ENCODE results near the gene CADPS. TPM values are rescaled to one million over a fixed set of nuclear protein-coding genes. Genes with fewer than 3 reads are reported as not detected.

The CADPS gene
- total and polyA plus RNA-seq, 2 experiments from 2014 or later, result 2.8 to 8.1 TPM

DNA sequence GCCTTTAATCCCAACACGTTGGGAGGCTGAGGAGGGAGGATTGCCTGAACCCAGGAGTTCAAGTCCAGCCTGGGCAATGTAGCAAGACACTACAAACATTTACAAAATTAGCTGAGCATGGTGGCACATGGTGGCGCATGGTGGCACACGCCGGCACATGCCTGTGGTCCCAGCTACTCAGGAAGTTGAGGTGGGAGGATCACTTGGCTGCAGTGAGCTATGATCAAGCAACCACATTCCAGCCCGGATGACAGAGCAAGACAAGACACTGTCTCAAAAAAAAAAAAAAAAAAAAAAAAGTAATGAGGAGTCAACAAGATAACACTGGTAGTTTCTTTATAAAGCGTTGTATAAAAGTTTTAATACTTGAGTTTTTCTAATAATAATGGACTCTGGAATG is 511.9 kb downstream of the CADPS start:
- Histone ChIP-seq H3K4me3 (no peak overlapping the region), H3K9me3 (ENCODE audit: low read depth) (no peaks in the 10 kb centered on the region), H3K9me2 (replicated peaks; ENCODE audit: insufficient read depth) (no peaks in the 10 kb centered on the region), H3K4me2 (no peak overlapping the region), H3K36me3 (replicated peaks; ENCODE audit: insufficient read depth, low read depth) (no peaks in the 10 kb centered on the region), H3K4me1 (ENCODE audit: insufficient read depth) (no peaks in the 10 kb centered on the region), H3K27me3 (peaks cover 79% of the 10 kb centered on the region), H4K20me1 (ENCODE audit: insufficient read depth, poor library complexity, severe bottlenecking) (no peaks in the 10 kb centered on the region), H2AFZ (no peak overlapping the region), H3K79me2 (no peaks in the 10 kb centered on the region), H3K27ac (no peak overlapping the region)
- 89% methylated on average over 6 of the region's 6 CpGs for WGBS (ENCODE audit: low lambda C conversion rate, missing lambda C conversion rate)
- DNase-seq (ENCODE audit: low spot score), result no peak
- TF ChIP-seq EZH2 (IDR thresholded peaks at IDR 0.05; ENCODE audit: borderline replicate concordance), result no peak
- TF ChIP-seq, protein P1, sequence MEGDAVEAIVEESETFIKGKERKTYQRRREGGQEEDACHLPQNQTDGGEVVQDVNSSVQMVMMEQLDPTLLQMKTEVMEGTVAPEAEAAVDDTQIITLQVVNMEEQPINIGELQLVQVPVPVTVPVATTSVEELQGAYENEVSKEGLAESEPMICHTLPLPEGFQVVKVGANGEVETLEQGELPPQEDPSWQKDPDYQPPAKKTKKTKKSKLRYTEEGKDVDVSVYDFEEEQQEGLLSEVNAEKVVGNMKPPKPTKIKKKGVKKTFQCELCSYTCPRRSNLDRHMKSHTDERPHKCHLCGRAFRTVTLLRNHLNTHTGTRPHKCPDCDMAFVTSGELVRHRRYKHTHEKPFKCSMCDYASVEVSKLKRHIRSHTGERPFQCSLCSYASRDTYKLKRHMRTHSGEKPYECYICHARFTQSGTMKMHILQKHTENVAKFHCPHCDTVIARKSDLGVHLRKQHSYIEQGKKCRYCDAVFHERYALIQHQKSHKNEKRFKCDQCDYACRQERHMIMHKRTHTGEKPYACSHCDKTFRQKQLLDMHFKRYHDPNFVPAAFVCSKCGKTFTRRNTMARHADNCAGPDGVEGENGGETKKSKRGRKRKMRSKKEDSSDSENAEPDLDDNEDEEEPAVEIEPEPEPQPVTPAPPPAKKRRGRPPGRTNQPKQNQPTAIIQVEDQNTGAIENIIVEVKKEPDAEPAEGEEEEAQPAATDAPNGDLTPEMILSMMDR (IDR thresholded peaks at IDR 0.05; ENCODE audit: poor library complexity), result no peak
- TF ChIP-seq EZH2phosphoT487 (IDR thresholded peaks at IDR 0.05; ENCODE audit: low read depth, severe bottlenecking, unreplicated experiment), result no peak

DNA sequence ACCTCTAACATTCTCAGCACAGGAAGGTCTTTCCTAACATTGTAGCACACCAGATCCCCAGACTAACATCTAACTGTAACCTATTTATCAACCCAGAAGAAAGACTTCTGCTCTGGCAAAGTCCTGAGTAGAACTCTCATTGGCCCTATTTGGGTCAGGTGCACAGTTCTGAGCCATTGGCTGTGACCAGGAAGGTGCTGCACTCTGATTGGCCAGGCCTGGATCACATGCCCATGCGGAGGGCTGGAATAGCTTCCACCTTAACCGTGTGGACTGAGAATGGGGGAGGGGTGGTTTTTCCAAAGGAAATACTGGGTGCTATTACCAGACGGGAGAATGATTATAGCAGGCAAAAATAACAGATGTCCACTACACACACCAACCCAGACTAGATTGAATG is 513.4 kb downstream of the CADPS start:
- H3K4me2 ChIP-seq, result no peak overlapping the region
- TF ChIP-seq EZH2 (IDR thresholded peaks at IDR 0.05; ENCODE audit: borderline replicate concordance) (no peak), EZH2phosphoT487 (IDR thresholded peaks at IDR 0.05; ENCODE audit: low read depth, severe bottlenecking, unreplicated experiment) (no peak)
- TF ChIP-seq, protein P1 (IDR thresholded peaks at IDR 0.05; ENCODE audit: poor library complexity), result no peak
- no peaks in the 10 kb centered on the region for H4K20me1 ChIP-seq (ENCODE audit: insufficient read depth, poor library complexity, severe bottlenecking)
- no peaks in the 10 kb centered on the region for H3K36me3 ChIP-seq (replicated peaks; ENCODE audit: insufficient read depth, low read depth)
- no peaks in the 10 kb centered on the region for H3K79me2 ChIP-seq
- no peak for DNase-seq (ENCODE audit: low spot score)
- no peak overlapping the region for H3K4me3 ChIP-seq
- H3K9me3 ChIP-seq (ENCODE audit: low read depth), result no peaks in the 10 kb centered on the region
- no peaks in the 10 kb centered on the region for H3K9me2 ChIP-seq (replicated peaks; ENCODE audit: insufficient read depth)
- WGBS (ENCODE audit: low lambda C conversion rate, missing lambda C conversion rate), result 70% methylated on average over 3 of the region's 3 CpGs
- no peak overlapping the region for H2AFZ ChIP-seq
- no peaks in the 10 kb centered on the region for H3K4me1 ChIP-seq (ENCODE audit: insufficient read depth)
- H3K27ac ChIP-seq, result no peak overlapping the region
- peaks cover 72% of the 10 kb centered on the region for H3K27me3 ChIP-seq

DNA sequence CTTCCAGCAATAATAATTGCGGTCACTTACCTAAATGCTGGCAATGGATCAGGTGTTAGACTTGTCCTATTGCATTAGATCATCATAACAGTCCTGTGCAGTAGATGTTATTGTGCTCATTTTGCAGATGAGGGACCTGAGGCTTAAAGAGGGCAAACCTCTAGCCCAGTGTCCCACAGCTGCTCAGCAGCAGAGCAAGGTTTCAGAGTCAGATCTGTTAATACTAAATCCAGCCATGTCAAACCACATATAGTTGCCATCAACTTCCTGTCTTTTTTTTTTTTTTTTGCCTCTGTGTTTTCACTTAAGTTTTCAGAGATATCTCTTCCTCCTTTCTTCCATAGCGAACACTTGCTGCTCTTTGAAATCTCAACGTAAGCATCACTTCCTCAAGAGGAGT is 514.0 kb downstream of the CADPS start:
- no peak overlapping the region for H3K4me2 ChIP-seq
- H3K9me2 ChIP-seq (replicated peaks; ENCODE audit: insufficient read depth), result no peaks in the 10 kb centered on the region
- no peaks in the 10 kb centered on the region for H4K20me1 ChIP-seq (ENCODE audit: insufficient read depth, poor library complexity, severe bottlenecking)
- peaks cover 72% of the 10 kb centered on the region for H3K27me3 ChIP-seq
- H3K79me2 ChIP-seq, result no peaks in the 10 kb centered on the region
- no peaks in the 10 kb centered on the region for H3K4me1 ChIP-seq (ENCODE audit: insufficient read depth)
- no peaks in the 10 kb centered on the region for H3K36me3 ChIP-seq (replicated peaks; ENCODE audit: insufficient read depth, low read depth)
- DNase-seq (ENCODE audit: low spot score), result no peak
- H3K4me3 ChIP-seq, result no peak overlapping the region
- H3K9me3 ChIP-seq (ENCODE audit: low read depth), result no peaks in the 10 kb centered on the region
- H2AFZ ChIP-seq, result no peak overlapping the region
- no peak overlapping the region for H3K27ac ChIP-seq
- 92% methylated on average over 3 of the region's 3 CpGs for WGBS (ENCODE audit: low lambda C conversion rate, missing lambda C conversion rate)
- no peak for TF ChIP-seq EZH2phosphoT487 (IDR thresholded peaks at IDR 0.05; ENCODE audit: low read depth, severe bottlenecking, unreplicated experiment)
- no peak for TF ChIP-seq EZH2 (IDR thresholded peaks at IDR 0.05; ENCODE audit: borderline replicate concordance)
- TF ChIP-seq, protein P1 (IDR thresholded peaks at IDR 0.05; ENCODE audit: poor library complexity), result no peak

DNA sequence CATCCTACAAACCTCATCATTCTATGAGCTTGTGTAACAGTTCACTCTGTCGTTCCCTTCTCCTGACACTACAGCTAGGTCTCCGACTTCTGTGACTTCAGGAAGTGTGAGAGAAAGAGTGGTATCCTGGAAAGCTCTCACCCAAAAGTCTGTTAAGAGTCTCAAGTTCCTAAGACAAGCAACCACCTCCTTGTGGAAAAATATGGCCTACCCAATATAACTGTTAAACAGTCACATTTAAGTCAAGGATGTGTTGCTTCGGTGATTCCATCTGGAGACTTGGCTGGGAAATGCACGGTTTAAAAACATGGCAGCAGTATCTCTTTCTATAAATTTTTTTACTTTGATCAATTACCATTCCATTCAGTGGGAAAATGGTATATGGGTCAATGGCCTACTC is 515.7 kb downstream of the CADPS start:
- no peak for DNase-seq (ENCODE audit: low spot score)
- Histone ChIP-seq H2AFZ (no peak overlapping the region), H3K79me2 (no peaks in the 10 kb centered on the region), H4K20me1 (ENCODE audit: insufficient read depth, poor library complexity, severe bottlenecking) (no peaks in the 10 kb centered on the region), H3K9me2 (replicated peaks; ENCODE audit: insufficient read depth) (no peaks in the 10 kb centered on the region), H3K36me3 (replicated peaks; ENCODE audit: insufficient read depth, low read depth) (no peaks in the 10 kb centered on the region), H3K27me3 (peaks cover 69% of the 10 kb centered on the region), H3K27ac (no peak overlapping the region), H3K4me3 (no peak overlapping the region), H3K4me2 (no peak overlapping the region), H3K4me1 (ENCODE audit: insufficient read depth) (no peaks in the 10 kb centered on the region), H3K9me3 (ENCODE audit: low read depth) (no peaks in the 10 kb centered on the region)
- no peak for TF ChIP-seq EZH2 (IDR thresholded peaks at IDR 0.05; ENCODE audit: borderline replicate concordance)
- TF ChIP-seq, protein P1 (IDR thresholded peaks at IDR 0.05; ENCODE audit: poor library complexity), result no peak
- WGBS (ENCODE audit: low lambda C conversion rate, missing lambda C conversion rate), result 89% methylated on average over 4 of the region's 4 CpGs

Measured in hepatocyte (in vitro differentiated cells).